Caki2 (cell line): ENCODE data around the gene CTIF. TPM values are rescaled to one million over a fixed set of nuclear protein-coding genes. Genes with fewer than 3 reads are reported as not detected.

Source experiments
- DNase-seq: peaks from one replicate; pipeline ENCODE4 v3.0.0-alpha.2; 2015; ENCODE audit warnings: low read depth
- in situ Hi-C: cut with HindIII; loops from 2 replicates; pipeline ENCODE4 v1.10.0; 2016; ENCODE audit warnings: low sequenced_read_pairs, low pct_unique_long_range_greater_than_20kb, mixed read lengths
- total RNA-seq: library from RNA; depleted of rRNA; stranded (reverse); fragments of >200 nt; shearing (Covaris generic); gene quantifications from 2 replicates; pipeline ENCODE4 v1.2.3, GENCODE V29; 2014; ENCODE audit warnings: low replicate concordance

CTIF gene
- total RNA-seq, 1 experiment from 2014 or later = 3.7 TPM

DNA sequence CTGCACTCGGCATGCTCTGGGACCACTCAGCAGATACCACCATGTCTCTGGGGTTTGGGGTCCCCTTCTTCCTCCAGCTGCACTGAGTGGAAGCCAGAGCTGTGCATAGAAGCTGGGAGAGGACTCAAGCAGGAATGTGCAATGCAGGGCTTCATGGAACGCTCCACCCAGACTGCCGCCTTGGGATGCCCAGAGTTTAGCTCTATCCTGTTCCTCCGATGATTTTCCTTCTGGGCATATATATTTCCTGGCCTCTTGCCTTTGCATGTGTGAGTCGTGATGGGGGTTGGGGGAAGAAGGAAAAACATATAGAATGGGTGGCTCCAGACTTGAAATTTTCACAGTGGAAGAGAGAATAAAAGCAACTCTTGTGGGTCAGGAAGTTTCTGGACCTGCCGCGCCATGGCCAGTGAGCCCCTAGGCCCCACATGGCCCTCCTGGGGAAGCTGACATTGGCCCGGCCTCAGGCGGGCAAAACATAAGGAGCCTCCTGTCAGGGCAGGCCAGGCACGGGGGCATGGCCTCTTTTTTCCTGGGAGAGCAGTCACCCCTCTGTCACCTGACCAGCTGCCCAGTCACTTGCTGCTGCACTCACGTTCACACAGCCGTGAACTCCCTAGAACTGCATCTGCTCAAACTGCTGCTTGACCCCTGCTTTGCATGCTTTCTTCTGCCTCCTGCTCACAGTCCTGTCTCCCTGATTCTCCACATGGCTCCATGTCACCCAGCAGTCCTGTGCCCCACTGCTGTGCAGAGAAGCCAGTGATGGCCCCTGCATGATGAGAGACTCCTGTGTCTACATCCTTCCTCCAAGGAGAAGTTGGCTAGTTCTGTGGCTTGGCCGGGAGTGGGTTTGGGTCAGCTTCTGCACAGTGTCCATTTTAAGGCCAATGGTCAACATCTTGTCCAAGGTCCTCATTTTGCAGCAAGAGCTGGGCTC, 197.8 kb downstream of the CTIF start:
- no peak for DNase-seq
- in situ Hi-C loops = no loop called here

DNA sequence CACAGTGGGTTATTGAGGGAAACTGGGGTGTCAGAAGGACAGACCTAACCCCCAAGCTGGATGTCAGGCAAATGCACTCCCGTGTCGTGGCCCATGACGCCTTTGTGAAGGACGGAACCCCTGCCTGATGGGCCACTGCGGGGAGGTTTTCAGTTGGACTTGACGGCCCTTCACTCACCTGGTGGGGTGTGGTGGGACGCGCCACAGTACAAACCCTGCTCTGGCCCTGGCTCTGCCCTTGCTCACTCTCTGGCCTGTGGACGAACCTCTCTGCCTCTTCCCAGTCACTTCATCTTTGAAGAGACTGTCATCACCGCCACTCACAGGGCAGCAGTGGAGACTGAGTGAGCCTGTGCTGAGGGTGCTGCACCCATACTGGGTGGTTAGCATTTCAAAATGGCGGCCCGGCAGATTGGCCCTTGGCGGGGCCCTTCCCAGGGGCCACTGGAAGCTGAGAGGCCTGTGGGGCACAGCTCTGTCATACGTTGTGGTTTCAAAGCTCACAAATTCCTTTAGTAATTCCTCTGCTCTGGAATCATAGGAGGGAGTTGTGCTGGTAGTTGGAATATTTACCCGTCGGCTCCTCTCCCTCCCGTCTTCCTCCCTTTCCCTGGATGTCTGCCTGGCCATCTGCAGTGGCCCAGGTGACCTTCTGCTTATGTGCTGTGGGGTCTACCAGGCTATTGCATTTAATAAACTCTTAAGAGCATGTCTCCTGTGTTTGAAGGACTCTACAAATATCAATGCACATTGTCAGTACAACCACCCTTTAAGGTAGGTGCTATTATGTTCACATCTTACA, 200.6 kb downstream of the CTIF start:
- in situ Hi-C loops = no loop called here
- no peak for DNase-seq

DNA sequence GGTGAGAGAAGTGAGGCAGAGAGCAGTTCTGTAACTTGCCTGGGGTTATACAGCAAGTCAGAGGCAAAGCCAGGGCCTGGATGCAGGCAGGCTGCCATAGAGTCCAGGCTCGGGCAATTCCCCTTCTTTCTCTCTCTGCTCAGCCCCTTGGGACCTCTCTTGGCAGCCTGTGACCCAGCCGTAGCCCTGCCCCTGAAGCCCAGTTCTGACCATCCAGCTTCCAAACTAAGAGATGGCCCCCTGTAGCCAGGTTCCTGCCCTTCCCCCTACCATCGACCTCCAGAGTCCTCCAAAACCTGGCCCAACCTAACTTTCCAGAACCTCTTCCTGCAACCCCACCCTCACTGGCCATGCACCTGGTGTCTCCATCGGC, 201.2 kb downstream of the CTIF start:
- in situ Hi-C loops = no loop called here
- DNase-seq = no peak

DNA sequence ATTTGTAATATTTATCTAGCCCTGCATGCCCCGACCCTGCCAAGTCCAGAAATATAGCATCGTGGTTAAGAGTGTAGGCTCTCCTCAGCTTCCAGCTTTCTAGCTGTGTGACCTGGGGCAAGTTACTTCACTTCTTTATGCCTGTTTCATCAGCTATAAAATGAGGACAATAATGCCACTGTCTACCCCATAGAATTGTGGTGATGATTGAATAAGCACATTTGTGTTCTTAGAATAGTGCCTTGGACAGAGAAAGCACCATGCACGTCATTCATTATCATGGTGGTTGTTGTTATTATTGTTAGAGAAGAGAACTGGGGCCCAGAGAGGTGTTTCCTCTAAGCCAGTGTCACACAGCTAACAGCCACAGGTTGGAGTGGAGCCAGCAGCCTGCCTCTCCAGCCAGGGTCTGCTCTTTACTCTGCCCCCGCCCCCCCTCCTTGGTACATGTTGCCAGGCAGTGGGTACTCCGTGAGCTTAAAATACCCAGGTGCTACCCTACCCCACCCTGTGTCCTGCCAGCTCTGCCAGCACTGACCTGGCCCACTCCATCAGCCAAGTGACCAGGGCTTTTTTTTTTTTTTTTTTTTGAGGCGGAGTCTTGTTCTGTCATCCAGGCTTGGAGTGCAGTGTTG, 202.1 kb downstream of the CTIF start:
- in situ Hi-C loops = no loop called here
- no peak for DNase-seq

DNA sequence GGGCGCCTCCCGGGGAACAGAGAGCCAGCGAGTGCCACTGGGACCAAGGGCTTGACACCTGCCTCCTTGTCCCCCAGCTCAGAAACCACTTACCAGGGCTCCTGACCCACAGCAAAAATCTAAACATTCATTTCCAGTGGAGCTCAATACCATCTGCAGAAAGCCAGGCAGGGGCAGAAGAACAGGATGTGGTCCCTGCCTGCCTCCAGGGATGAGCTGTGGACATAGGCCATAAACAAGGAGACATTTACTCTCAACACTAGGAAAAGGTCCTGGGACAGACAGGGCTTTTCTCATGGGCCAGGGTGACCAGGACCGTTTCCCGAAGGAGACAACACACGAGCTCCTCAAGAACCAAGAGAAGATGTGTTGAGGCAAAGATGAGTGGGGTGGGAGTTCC, 203.0 kb downstream of the CTIF start:
- no peak for DNase-seq
- in situ Hi-C loops = no loop called here

- in situ Hi-C loops = no loop called here
- DNase-seq = no peak
Observed at GRCh38 chr18:48742304-48742703, 203.5 kb downstream of the CTIF start.

GRCh38 chr18:48742706-48743475, 204.1 kb downstream of the CTIF start:
- no peak for DNase-seq
- in situ Hi-C loops = no loop called here

DNA sequence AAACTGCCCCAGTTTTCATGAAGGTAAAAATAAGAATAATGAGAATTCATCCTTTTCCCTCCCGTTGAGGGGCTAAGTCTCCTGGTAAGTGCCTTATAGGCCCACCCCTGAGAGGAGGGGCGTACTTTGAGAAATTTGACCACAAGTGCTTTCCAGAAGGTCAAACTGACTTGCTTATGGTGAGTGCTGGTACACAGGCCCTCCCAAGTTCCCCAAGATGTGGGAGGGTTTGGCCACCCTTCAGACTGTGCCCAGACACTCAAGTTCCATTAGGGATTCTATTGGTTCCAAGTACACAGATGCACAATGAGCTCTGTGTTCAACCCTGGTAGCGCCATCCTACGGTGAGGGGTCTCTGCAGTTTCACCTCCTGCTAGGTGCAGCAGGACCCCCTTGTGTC, 205.1 kb downstream of the CTIF start:
- DNase-seq = no peak
- in situ Hi-C loops = no loop called here

GRCh38 chr18:48745293-48745692, 206.5 kb downstream of the CTIF start:
- in situ Hi-C loops = no loop called here
- no peak for DNase-seq

DNA sequence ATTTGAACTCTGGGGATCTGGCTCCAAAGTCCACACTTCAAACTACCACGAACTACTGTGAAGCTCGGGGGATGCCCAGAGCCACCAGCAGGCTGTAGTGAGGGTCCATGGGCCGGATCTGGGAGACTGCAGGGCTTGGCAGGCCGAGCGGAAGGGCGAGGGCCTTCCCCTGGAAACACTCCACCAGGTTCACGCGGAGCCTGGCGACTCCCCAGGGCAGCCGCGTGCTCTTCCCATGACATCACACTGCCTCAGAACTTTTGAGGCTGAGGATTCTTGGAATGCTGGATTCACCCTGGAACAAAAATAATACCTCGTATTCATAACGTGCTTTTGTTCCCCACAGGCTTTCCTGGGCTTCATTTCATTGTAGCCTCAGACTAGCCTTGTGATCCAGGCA, 210.9 kb downstream of the CTIF start:
- no peak for DNase-seq
- in situ Hi-C loops = no loop called here

GRCh38 chr18:48750485-48751175, 211.8 kb downstream of the CTIF start:
- no peak for DNase-seq
- in situ Hi-C loops = no loop called here

DNA sequence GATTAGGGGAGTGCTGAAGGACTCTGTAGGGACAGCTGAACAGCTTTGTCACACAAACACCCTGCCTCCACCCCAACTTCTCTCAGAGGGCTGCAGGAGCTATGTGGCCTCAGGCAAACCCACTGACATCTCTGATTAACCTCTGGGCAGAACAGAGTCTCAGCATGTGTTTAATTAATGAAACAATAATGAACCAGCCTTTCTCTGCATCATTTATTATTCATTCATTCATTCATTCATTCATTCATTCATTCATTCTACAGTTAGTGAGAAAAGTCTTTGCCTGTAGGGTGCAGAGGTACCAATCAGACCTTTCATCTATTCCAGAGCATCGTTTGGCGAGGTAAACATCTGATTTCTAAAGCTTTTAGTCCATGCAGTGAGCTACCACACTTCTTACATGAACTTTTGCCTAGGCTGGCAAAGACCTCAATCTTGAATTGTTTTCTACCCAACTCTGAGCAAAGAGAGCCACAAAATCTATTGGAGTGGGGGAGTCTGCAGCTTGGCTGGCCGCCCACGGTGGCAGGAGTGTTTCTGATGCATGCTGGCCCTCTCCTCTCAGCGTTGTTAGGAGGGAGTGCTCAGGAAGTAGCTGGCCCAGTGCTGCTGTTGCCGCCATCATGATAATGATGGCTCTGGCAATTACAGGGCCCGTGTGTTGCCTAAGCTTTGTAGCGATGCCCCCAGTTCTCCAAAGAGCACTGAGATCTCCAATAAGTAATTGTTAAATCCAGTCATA, 213.1 kb downstream of the CTIF start:
- in situ Hi-C loops = no loop called here
- no peak for DNase-seq

GRCh38 chr18:48752478-48752877, 213.6 kb downstream of the CTIF start:
- DNase-seq = no peak
- in situ Hi-C loops = no loop called here

- in situ Hi-C loops = no loop called here
- no peak for DNase-seq
Observed at GRCh38 chr18:48752928-48753327, 214.1 kb downstream of the CTIF start.

GRCh38 chr18:48753691-48754090, 214.9 kb downstream of the CTIF start:
- no peak for DNase-seq
- in situ Hi-C loops = no loop called here

- DNase-seq = no peak
- in situ Hi-C loops = no loop called here
Observed at GRCh38 chr18:48754559-48754958, 215.7 kb downstream of the CTIF start.

DNA sequence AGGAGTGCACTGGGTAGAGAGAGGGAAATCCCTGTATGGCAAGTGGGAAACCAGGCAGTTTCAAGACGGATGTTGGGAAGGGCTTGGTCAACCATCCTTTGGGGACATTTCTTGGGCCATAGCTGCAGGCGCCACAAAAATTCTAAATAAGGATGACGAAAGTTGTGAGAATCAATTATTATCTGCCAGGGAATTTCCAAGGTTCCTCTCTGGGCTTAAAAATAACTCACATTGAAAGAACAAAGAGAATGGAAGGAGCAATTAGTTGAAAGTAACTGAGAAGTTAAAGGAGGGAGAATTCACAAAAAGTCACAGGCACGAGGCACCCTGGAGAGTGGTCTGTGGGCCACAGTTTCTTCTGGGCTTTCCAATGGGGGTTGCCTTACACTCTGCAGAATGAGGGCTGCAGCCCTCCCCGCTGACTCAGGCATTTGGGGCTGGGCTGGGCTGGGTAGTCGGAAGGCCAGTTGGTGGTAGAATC, 216.2 kb downstream of the CTIF start:
- in situ Hi-C loops = no loop called here
- DNase-seq = no peak
